ENCODE data around the gene GARS1.

DNA sequence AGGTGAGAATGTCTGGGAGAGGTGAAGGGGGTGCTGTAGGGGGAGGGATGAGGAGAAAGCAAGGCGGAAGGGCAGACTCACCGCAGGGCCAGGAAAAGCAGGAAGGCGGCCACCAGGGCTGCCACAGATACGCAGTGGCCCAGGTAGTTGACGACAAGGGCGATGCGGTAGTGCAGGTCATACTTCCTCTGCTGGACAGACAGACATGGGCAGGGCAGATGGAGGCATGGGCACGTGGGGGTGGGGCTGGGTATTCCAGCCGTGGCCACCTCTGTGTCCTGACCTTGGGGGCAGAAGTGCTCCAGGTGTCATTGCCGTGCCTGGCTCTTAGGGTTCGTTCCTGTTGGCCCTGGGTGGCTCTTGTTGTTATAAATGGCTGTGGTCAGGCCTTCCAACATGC, 70.8 kb downstream of the GARS1 start:
- TF ChIP-seq POLR2AphosphoS5 (IDR thresholded peaks at IDR 0.05; ENCODE audit: borderline replicate concordance, low read depth, low read length) (no peak), EZH2 (IDR thresholded peaks at IDR 0.05) (no peak)

Measured in SK-N-MC (cell line).